AG08395 (cell line): ENCODE data around the gene ARIH2.

Experiments
- DNase-seq: peaks from one replicate; pipeline ENCODE4 v3.0.0; 2012; ENCODE audit warnings: mixed read lengths, low spot score

ARIH2 gene

DNA sequence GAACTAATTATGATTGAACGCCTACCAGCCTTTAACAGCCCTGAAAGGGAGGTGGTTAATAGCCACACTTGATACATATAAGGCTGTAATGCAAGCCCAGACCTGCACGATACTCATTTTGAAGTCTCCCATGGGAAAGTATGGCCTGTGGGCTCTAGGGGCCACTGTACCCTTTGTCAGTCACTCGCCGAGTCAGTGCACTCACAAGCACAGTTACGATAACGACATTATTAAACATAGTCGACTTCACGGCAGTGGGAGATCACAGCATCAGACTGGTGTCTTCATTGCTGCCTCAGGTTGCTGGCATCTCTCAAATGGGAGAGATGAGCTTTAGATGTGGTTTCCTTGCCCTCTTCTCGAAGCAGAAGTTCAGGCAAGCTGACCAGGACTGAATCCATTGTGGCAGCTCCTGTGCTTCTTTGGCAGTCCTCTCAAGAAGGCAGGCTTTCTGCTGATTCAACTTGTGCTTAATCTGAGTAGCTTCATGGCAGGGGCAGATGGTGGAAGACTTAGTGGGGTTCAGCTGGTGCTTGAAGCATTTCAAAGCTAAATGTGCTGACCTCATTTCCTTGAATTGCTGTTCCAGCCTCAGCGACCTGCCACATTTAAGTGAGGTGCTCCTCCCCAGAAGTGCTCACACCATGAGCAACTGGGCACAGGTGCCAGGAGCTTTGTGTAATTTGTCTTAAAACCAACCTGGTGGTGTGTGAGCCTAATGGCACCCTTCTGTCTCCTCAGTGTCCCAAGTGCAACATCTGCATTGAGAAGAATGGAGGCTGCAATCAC lies 55.6 kb downstream of the ARIH2 start:
- DNase-seq, result no peak

- DNase-seq, result no peak
These were observed 60.8 kb downstream of the ARIH2 start for GRCh38 chr3:48979451-48979850.

GRCh38 chr3:48980295-48980694 lies 61.7 kb downstream of the ARIH2 start:
- no peak for DNase-seq

DNA sequence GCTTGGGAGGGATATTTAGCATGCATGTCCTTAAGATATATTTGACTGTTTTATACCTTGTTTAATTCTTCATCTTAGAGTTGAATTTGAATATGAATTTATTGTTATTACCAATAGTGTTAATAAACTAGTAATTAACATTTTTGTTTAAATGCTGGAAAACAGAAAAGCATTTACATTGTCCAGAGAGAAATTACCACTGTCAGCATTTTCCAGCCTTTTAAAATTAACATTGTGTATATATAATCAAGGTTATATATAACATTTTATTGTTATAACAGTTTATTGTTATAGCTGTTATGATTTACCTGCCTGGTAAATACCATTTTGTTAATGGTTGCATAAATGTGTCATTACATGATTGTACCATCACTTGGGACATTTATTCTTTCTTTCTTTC lies 63.4 kb downstream of the ARIH2 start:
- DNase-seq, result no peak

- DNase-seq, result no peak
These were observed 64.0 kb downstream of the ARIH2 start for GRCh38 chr3:48982686-48983085.

GRCh38 chr3:48983096-48983495 lies 64.5 kb downstream of the ARIH2 start:
- no peak for DNase-seq

DNA sequence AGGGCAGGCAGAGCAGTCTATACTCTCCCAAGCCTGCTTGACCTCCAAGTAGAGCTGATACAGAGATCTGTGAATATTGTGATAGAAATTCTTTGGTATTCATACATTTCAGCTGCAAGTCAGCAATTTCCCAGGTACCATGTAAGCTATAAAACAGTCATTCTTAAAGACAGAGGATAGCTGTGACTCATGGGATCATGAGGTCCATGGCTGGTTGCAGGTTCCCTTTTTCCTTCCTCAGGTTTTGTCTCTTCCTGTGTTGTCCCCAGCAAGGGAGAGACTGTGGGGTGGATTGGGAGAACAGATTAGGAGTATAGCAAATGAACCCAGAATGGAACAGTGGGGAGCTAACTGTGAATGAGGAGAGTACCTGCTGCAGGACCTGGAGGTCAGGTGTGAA lies 66.0 kb downstream of the ARIH2 start:
- DNase-seq, result no peak

DNA sequence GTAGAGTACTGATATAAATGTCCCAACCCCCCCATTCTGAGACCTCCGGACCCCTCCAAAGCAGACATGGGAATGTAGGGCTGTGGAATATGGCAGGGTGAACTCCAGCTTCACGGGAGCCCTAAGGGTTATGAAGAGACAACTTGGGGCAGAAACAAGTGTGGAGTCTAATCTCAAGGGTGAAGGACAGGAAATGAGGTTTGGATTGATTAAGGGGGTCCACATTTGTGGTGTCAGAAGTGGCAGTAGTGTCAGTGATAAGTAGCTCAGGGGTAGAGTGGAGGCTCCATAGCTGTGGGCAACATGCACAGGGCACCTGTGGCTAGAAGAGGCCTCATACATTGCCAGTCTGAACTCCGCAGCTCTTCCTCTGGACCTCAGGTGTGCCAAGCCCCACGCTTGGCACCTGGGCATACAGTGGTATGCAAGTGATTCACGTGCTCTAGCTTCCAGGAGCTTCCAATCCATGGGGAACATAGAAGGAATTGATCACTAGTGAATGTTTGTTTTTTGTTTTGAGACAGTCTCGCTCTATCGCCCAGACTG lies 67.3 kb downstream of the ARIH2 start:
- DNase-seq, result no peak

GRCh38 chr3:48989126-48989795 lies 70.6 kb downstream of the ARIH2 start:
- no peak for DNase-seq

GRCh38 chr3:48989796-48990635 lies 71.4 kb downstream of the ARIH2 start, which contains the start of gene P4HTM:
TSS of gene P4HTM (plus strand) at chr3:48990241. CDS start at chr3:48990257, 16 bp downstream.
- peak; percentile 93 for DNase-seq

DNA sequence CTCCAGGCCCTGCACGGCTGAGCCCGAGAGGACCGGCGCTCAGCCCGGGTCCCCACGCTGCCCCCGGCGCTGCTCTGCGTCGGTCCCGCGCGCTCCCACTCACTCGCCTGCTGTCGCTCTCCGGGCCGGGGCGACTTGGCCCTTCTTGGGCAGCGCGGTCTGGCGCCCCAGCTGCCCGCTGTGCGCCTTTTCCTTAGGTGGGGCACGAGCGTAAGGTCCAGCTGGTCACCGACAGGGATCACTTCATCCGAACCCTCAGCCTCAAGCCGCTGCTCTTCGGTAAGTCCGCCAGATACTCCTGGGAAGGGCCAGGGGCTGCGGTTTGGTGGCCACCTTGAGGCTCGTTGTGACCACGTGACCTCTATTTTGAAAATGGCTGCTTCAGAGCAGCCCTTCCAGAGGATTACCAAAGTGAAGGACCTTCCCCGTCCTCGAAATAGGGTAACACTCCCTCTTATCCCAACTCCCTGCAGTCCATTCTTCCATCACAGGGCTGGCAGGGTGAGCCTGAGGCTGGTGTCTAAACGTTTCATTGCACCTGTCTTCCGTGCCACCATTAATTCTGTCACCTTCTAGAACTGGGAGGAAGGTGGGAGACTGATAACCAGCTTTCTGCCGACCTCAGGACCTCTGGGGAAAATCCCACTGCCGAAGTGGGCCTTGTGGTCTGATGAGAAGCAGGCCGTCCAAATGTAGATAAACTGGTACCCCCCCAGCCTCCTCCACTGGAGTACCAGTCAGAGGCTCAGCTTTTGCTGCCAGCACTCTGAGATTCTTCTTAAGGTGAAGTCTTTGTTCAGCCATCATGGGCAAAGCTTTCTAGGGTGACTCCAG lies 72.2 kb downstream of the ARIH2 start:
- DNase-seq, result peak; percentile 33

DNA sequence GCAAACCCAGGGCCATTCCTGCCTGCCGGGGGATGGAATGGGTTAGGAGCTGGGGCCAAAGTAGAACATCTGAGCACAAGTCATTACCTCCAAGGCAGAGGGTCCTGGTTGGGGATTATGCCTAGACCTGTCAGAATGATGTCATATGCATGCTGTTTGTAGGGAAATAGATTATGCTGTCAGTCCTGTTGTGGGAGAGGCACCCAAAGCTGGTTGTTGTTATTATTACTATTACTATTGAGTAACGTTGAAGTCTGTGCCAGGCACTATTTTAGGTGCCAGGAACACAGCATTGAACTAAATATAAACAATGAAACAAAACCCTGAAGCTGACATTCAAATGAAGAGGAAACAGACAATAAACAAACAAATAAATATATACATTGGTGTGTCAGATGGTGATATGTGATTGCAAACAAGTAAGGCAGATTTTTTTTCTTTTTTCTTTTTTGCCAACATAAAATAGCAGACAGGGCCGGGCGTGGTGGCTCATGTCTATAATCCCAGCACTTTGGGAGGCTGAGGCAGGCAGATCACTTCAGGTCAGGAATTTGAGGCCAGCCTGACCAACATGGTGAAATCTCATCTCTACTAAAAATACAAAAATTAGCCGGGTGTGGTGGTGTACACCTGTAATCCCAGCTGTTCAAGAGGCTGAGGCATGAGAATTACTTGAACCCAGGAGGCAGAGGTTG lies 73.4 kb downstream of the ARIH2 start:
- DNase-seq, result no peak

DNA sequence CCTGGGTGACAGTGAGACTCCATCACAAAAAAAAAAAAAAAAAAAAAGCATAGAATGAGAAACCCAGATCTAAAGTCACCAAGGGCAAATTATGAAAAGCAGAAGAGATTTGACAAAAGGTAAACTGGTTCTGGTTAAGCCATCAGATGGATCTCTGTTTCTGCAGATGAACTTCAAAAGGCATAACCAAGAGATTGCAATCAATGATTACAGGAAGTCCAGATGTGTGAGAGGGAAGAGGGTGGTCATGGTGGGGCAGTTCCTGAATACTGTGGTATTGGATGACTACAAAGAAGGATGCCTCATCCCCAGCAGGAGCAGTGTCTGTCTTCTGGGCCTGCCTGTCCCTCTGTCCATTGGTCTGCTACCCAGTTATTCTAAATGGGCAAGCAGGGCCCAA lies 75.2 kb downstream of the ARIH2 start:
- DNase-seq, result no peak

- no peak for DNase-seq
These were observed 78.0 kb downstream of the ARIH2 start for GRCh38 chr3:48996640-48997039.

DNA sequence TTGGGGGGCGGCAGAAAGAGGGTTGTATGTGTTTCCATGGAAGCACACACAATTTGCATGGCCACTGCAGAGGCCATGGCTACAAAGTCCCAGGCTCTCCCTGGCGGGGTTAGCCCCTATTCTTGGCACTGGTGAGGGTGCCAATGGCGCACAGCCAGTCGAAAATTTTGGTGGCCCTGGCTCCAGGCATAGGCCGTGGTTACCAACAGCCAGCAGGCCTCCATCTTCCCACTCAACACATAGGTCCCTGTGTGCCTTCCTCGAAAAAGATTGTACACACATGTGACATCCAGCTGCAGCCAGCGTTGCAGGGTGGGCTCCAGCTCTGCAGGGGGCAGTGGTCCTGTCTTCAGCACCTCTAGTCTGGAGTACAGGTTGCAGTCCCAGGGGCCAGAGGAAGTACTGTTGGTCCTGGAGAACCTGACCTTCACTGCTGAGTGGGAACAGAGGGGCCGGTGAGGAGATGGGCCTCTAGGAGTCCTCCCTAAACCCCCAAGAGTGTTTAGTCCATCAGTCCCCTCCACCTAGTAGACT lies 78.5 kb downstream of the ARIH2 start:
- no peak for DNase-seq

DNA sequence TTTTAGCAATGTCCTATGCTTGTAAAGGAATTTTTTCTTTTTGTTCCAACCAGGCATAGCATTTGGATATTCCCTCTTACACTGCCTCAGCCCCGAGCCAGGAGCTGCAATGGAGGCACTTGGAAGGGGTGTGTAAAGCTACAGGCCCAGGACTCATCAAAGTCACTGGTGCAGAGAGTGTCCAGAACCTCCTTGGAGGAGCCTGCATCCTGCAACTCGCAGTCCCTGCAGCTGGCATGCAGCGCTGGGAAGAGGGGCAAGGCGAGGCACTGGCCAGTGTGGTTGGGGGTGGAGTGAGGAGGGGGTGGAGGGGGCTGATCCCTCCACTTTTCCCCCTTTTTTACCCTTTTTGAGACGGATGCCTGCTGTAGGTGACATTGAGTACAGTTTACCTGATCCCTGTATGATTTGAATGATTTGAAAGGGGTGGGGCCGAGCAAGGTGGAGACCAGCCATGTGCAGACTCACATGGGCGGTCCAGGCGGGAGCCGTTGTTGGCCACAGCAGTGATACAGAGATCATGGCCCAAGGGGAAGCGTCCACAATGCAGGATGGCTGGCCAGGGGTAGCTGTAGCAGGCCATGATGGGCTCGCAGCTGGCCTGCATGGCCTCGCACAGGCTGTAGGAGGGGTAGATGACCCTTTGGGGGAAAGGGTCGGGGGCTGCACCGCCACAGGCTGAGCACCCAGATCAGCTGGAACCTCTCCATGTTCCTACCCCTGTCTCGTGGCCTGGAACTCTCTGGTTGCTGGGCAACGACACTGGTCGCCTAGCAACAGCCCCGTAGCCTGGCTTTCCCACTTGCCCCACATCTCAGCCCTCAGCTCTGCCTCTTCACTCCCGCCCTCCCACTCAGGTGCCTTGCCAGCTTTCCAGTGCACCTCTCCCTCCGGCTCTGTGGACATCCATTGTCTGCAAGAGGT lies 79.3 kb downstream of the ARIH2 start:
- no peak for DNase-seq

- no peak for DNase-seq
These were observed 80.6 kb downstream of the ARIH2 start for GRCh38 chr3:48999085-48999858.

GRCh38 chr3:49001155-49001554 lies 82.5 kb downstream of the ARIH2 start:
- DNase-seq, result no peak
